GM21381 (cell line): ENCODE results near the gene CXCR1.
"Not testable (repeated sequence)": the region's sequence is repeated elsewhere in the genome, so short reads cannot be mapped to it uniquely, and the experiment has no call there.

Source experiments
- ATAC-seq: cut with Tn5 transposase; IDR thresholded peaks from one replicate; pipeline ENCODE4 v1.9.1; 2021; ENCODE audit warnings: mild to moderate bottlenecking, moderate library complexity; ENCODE audit not compliant: unreplicated experiment

Gene CXCR1

DNA sequence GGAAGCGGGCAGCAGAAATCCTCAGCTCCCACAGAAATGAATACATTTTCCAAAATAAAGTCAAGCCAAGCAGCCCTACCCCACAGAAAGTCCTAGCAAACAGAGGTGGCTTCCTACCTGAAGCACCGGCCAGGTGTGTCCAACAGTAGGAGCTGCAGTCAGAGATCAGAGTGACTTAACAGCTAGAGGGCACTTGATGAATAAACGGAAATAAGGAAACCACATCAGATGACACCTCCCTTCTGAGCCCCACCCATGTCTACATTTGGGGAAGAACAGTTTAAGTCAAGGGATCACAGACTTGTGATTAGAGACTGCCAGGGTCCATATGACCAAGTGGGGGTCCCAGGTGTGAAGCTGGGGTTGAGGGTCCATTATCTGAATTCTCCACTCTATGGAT lies at the start of gene CXCR1:
Gene CXCR1 (minus strand): TSS at position 172 of the 400 bp plus-strand sequence. CDS start 1,751 bp downstream, outside the sequence.
- no peak for ATAC-seq

DNA sequence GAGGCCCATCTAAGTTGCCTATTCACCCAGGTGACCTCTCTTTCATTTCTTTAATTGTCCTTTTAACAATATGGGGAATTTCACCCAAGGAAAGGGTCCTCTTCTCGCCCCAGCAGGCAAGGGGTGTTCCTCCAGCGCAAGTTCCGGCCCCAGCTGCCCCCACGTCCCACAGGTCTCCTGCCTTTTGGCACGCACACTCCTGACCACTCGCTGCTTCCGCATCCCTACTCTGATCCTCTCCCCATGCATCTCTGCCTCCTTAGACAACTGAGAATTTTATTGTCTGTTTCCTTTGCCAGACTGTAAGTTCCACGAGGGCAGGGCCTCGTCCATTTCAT lies 49.5 kb upstream of the CXCR1 start:
- ATAC-seq: no peak

DNA sequence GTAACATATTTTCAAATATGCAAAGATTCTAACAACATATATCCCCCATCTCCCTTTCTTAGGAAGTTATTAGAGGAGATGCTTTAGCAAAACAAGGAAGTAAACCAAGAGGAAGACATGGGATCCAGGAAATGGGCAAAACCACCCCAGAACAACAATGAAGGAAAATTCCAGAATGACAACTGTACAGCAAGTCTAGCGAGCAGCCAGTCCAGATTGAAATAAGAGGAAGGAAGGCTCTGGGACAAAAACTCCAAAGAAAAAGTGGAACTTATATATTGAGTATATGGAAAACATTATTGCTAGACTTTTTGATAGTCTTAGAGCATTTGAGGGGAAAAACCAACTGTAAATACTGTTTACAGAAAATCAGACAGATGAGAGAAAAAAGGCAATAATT lies 47.4 kb upstream of the CXCR1 start:
- no peak for ATAC-seq

DNA sequence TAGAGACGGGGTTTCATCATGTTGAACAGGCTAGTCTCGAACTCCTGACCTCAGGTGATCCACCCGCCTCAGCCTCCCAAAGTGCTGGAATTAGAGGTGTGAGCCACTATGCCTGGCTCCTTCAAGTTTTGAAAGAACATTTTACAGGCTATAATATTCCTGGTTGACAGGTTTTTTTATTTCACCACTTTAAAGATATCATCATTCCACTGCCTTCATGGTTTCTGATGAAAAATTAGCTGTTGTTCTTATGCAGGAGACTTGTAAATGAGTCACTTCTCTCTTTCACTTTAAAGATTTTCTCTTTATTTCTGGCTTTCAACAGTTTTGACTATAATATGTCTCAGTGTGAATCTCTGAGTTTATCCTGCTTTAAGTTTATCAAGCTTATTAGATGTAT lies 42.3 kb upstream of the CXCR1 start:
- no peak for ATAC-seq

DNA sequence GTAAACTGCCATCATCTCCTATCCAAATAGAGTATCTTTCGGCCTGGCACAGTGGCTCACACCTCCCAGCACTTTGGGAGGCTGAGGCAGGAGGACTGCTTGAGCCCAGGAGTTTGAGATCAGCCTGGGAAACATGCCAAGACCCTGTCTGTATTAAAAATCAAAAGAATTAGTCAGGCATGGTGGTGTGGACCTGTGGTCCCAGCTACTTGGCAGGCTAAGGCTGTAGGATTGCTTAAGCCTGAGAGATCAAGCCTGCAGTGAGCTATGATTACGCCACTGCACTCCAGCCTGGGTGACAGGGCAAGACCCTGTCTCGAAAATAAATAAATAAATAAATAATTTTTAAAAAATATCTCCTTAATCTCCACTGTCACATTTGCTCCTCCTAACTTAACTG lies 35.5 kb upstream of the CXCR1 start:
- ATAC-seq: no peak

DNA sequence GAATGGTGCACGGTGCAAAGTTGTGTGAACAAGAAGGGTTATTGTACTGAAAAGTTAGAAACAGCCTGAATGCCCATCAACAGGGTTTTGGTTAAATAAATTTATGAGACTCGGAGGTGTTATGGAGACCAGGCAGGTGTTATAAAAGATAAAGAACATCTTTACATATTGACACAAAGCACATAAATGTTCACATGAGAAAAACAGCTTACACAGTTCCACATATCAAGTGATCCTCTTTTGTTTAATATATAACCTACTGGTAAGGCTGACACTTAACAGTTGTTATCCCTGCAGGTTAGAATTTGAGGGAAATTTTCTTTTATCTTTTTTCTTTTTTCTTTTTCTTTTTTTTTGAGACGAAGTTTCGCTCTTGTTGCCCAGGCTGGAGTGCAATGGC lies 30.2 kb upstream of the CXCR1 start:
- ATAC-seq: no peak

DNA sequence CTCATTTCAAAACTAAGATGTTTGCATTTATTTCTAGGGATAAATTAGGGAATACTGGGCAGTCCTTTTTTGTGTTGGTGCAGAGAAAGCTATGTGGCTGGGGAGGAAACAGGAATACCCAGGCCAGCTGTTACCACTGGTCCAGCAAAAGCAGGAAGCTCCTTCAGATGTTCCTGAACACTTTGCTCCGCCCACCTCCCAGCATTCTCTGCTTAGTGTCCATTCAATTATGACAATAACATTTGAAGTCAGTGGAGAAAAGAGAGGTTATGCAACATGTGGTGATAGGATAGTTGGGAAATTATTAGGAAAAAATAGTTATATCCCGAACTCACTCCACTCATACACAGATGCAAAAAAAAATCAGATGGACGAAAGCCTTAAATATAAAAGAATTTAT lies 28.1 kb upstream of the CXCR1 start:
- no peak for ATAC-seq

DNA sequence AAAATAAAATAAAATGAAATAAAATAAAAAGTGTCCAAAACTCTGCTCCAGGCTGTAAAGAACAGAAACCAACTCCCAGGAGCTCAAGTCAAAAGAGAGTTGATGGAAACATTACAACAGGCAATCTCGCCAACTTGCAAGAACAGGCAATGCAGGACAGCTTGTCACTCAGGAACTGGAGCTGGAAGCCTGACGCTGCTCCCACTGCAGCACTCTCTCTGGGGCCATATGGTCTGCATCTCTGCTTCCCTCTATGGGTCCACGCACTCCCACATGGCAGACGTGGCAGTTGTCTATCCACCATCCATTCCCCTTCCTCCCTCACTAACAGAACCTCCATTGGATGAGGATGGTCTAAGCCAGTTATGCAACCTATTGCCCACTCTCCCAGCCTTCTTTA lies 26.9 kb upstream of the CXCR1 start:
- no peak for ATAC-seq

DNA sequence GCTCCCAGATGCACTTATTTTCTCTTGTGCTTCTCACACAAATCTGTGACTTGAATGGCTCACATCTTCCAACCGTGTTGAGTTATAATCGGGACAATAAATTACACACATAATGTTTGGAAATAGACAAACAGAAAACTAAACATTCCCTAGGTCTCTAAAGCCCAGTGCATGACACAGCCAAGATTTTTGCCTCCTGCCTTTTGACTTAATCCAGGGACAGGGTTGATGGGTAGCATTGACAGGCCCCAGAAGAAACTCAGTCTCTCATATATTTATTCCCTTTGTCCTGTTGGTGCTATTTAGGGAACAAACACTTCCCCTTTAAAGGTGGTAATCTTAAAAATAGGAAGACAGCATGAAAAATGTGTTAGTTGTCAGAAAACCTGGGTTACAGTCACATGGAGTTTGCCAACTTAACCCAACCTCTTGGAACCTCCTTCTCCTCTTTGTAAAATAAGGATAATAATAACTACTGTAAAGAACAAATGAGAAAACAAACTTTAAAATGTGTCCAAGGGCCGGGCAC lies 26.2 kb upstream of the CXCR1 start:
- no peak for ATAC-seq

DNA sequence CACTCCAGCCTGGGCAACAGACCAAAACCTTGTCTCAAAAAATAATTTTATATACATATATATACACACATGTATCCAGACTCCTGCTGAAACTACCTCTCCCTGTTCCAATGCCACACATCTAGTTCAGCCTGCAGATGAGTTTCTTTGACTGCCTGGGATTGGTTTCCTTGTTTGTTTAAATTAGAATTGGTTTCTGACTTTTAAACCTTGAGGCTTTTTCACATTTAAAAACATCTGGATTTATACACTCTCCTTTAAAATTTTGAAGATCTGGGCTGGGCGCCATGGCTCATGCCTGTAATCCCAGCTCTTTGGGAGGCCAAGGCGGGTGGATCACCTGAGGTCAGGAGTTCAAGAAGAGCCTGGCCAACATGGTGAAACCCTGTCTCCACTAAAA lies 21.8 kb upstream of the CXCR1 start:
- ATAC-seq: no peak

DNA sequence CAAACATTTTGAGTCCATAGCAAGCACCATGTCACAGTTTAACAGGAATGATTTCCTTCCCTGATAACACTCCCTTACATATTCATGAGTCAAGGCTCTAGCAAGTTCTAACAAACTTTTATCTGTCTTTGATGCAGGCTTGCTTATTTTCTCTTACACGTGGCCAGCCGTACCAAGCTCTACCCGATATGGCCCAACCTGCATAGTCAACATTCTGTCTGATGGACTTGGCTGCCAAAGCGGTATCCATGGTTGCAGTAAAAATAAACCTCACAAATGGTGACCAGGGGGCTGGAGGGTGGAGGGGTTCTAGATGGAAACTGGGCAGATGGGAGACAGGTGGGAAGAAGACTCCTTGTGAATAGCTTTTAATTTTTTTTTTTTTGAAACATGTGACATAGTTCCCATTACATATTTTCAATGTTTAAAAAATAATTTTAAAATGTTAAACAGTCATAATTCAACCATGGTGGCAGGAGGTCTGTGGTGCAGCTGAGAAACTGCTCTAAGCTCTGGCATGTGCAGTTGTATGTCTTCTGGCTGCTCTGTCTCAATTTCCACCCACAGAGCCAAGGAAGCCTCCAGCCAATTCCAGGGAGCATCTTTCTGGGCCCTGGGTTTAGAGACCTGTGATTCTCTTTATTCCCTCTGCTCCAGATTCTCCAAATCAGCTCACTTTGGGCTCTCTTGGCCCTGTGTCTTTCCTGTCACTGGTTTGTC lies 20.7 kb upstream of the CXCR1 start:
- no peak for ATAC-seq

DNA sequence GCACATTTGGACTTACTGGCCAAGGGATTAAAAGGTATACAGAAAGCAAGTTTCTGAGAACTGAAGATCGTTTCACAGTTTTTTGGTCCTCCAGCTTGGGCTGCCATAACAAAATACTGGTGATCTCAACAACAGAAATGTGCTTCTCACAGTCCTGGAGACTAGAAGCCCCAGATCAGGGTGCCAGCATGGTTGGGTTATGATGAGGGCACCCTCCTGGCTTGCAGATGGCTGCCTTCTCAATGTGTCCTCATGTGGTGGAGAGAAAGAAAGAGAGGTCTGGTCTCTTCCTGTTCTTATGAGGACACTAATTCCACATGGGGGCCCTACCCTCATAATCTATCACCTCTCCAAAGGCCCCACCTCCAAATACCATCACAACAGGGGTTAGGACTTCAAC lies 20.1 kb upstream of the CXCR1 start:
- no peak for ATAC-seq

DNA sequence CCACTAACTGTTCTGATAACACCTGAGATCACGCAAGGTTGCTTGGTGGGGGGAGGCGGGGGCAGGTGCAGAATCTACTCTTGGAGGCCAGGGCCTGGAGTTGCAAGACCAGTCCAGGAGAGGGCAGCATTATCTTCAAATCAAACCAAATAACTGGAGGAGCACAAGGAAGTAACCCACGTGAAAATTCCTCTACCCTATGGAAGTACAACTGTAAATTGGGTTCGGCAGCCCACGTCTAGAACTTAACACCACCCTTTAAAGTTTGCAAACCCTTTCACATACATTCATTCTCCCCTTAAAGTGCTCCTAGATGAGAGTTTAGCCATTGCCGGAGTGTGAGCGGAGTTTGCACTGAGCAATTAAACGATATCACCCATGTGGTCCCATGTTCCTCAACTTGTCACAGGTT lies 19.6 kb upstream of the CXCR1 start:
- ATAC-seq: peak; percentile 72

DNA sequence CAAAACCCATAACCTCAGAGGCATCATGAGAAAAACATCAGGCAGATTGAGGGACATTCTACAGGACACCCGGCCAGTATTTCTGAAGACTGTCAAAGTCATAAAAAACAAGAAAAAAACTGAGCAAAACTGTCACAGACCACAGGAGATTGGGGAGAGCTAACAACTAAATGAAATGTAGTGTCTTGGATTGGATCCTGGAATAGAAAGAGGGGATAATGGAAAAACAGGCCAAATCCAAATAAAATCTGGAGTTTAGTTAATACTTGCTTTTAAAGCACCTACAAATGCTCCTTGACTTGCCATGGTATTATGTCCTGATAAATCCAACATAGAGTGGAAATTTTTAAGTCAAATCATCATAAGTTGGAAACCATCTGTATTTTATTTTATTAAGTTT lies 17.6 kb upstream of the CXCR1 start:
- ATAC-seq: no peak

DNA sequence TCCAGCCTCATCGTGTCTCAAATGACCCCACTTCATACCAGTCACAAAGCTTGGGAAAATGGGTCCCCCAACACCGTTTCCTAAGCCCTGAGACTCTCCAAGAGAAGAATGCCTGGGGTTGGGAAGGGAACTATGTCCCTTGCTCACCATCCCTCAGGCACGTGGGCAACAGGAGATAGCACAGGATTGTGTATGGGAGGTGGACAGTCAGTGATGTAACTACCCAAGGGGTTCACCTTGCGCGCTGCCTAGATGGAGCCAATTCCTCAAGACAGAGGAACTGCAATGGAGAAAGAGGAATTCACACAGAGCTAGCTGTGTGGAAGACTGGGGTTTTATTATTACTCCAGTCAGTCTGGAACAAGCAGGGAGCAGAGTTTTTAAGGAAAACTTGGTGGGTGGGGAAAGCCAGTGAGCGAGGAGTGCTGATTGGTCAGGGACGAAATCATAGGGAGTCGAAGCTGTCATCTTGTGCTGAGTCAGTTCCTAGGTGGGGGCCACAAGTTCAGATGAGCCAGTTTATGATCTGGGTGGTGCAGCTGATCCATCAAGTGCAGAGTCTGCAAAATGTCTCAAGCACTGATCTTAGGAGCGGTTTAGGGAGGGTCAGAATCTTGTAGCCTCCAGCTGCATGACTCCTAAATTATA lies 13.8 kb upstream of the CXCR1 start:
- ATAC-seq: no peak

DNA sequence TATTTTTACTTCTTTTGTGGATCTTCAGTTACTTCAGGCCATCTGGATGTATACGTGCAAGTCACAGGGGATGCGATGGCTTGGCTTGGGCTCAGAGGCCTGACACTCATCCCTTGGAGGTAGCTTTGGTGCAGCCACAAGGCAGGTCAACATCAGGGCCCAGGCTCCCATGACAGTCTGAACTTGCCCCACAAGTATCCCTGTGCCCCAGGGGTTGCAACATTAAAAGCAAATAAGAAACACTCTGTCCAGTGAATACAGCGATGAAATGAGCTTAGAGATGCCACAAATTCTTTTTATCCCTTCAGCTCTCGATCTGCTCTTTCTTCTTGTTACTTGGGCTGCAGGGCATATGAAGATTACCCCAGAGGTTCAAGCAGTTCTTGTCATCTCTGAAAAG lies 13.0 kb upstream of the CXCR1 start:
- ATAC-seq: no peak

DNA sequence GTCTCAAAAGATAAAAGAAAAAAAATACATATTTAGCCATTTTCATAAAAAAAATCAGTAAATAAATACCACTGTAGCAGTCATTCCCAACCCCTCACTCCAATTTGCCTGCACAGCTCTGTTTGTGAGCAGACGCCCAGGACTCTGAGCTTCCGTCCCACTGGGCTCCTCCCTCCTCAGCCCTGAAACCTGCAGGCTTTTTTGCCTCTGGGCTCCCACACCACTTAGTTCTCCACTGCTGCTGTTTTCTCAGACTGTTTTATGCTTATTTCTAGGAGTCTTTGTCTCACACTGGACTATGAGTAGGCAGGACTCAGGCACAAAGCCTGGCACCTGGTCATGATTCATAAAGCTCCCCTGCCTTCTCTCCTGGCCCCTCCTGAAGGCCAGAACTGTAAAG lies 6.1 kb upstream of the CXCR1 start:
- ATAC-seq: no peak

DNA sequence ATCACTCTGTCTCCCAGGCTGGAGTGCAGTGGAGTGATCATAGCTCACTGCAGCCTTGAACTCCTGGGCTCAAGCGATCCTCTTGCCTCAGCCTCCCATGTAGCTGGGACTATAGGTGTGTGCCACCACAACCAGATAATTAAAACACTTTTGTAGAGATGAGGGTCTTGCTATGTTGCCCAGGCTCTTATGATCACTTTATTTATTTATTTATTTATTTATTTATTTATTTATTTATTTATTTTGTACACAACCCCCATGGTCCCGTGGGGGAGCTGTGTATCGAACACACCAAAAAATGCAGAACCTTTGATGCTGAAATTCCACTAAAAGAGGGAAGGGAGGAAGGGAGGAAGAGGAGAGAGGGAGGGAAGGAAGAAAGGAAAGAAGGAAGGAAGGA lies 5.0 kb upstream of the CXCR1 start:
- ATAC-seq: not testable (repeated sequence)

DNA sequence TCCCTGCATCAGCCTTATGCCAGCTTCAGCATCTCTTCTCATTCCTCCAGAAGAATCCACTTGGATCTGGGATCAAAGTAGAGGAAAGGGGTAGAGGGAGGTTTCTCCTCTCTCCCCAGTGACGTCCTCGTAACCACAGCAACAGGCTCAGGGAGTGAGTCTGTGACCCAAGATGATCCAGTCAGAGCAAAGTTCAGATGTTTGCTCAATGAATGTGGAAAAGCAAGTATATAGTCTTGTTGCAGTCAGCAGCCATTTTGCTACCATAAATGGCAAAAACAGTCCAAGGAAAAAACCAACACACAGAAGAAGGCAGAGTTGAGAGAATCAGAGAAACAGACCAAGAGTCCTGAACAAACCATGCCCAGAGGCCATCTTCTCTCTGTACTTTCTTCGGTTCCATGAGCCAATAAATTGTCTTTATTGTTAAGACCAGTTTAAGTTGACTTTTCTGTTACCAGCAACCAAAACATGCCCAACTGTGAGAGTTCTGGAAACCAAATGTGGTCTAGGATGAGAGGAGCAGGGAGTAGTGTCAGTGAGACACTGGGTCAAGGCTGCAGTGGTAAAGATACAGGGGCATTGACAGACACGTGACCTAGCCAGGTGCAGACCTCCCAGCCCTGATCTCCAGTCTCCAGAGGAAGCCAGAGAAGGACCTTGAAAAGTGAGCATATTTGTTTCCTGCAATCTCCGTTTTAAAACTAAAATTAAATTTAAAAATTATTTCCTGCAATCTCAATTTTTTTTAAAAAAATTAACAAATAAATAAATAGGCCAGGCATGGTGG lies 3.2 kb upstream of the CXCR1 start:
- ATAC-seq: no peak

DNA sequence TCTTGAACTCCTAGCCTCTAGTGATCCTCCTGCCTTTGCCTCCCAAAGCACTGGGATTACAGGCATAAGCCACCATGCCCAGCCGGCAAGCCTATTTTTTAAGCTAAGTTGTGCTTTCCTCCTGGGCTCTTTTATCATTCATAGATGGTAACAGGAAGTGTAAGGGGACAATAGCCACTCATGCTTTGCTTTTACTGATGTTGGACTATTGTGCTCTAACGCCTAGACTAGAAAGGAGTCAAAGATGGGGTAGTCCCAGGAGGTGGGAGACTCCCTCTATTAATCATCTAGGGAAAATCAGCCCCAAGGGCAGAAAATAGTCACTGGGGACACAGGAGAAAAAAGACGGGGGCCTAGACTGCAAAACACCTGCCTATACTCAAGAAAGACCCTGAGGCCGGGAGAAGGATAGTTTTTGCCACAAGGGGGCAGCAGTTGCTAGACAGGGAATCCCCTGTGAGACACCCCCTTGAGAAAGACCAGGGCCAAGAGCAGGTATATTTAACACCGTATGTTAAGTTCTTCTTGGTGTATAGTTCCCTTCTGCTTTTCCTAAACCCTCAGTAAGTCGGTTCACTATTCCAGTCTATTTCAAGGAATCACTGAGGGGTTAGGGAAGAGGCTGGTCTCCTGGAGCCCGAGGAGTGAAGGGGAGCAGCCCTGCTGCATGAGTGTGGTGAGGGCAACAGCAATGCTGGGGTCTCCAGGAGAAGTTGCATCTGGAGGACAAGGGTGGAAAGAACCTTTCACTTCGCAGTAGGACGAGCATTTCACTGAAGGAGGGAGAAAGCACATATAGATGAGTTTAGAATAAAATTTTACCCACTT lies 2.1 kb upstream of the CXCR1 start:
- ATAC-seq: no peak

DNA sequence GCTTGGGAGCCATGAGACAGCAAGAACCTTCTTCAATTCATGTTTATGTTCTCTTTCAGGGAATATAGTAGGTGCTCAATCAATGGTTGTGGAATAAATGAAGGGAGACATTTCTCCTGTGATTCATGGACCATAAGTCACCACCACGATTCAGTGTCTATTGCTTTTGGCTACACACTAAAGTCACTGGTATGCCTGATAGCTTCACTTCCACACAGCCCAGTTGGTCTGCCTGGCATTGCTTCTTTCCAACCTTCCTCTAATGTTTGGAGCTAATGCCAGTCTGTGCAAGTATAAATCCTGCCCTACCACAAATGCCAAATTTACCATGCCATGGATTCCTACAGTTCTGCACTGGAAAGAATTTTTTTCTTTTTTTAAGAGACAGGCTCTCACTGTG lies 1.3 kb upstream of the CXCR1 start:
- no peak for ATAC-seq
